ENCODE data around the gene TMEM270. TPM values are rescaled to one million over a fixed set of nuclear protein-coding genes. Genes with fewer than 3 reads are reported as not detected.
A peak's percentile ranks its signal among the peaks of the same experiment; 100 is the strongest.

TMEM270 gene
- total and polyA plus RNA-seq, 2 of the 8 experiments (the other 6 are each of a cell fraction or from before 2014, with no cell fraction given): 0.26 TPM; not detected in 1

GRCh38 chr7:73903321-73904218, 42.6 kb downstream of the TMEM270 start:
- no peak overlapping the region for H3K4me2 ChIP-seq (ENCODE audit: insufficient read depth in 1 of 2, low read depth in 2 of 2, low read length in 2 of 2)
- H2BK12ac ChIP-seq (ENCODE audit: low read depth, low read length): 0 out of 2 replicates have a peak overlapping the region, but pooled peaks have one; percentile 60
- H3K23me2 ChIP-seq (ENCODE audit: low read depth, low read length): peaks cover 2% of the 10 kb centered on the region; the same call in 1 of the 2 replicates
- H3K79me1 ChIP-seq (ENCODE audit: low read depth, low read length): no peaks in the 10 kb centered on the region
- H4K91ac ChIP-seq (replicated peaks; ENCODE audit: insufficient read length, low read length): no peak overlapping the region
- H3K18ac ChIP-seq (ENCODE audit: extremely low read depth, low read length): no peak overlapping the region
- no peak overlapping the region for H4K5ac ChIP-seq (ENCODE audit: insufficient read length, low read depth, low read length)
- no peak overlapping the region; the same call in 1 of the 2 replicates for H2BK5ac ChIP-seq (ENCODE audit: low read depth, low read length)
- no peak overlapping the region for H3K9ac ChIP-seq (replicated peaks in 1 of 4; ENCODE audit: extremely low read depth in 1 of 4, low read depth in 3 of 4, low read length in 3 of 4)
- H3K79me2 ChIP-seq (ENCODE audit: control insufficient read depth in 1 of 2, insufficient read depth in 2 of 2, low read length in 2 of 2): no peaks in the 10 kb centered on the region
- no peak overlapping the region for H4K8ac ChIP-seq (ENCODE audit: extremely low read depth, insufficient read depth, low read length)
- ChIA-PET CTCF (ENCODE audit: partially characterized antibody) (interaction anchor here (0.7 to 1.6 kb wide), 2 partner anchors 13 to 69 kb away, joined by 3 to 6 read pairs; no protein-coding TSS in a partner anchor), POLR2A (ENCODE audit: partially characterized antibody) (interaction anchor here (2.1 kb wide), 1 partner anchor 23 kb away, joined by 8 read pairs; no protein-coding TSS in a partner anchor)
- H2AFZ ChIP-seq (ENCODE audit: low read length): no peak overlapping the region
- no peak overlapping the region for H3K14ac ChIP-seq (ENCODE audit: insufficient read length)
- no peaks in the 10 kb centered on the region for H3K9me3 ChIP-seq (ENCODE audit: insufficient read depth in 2 of 2, low read depth in 1 of 2, low read length in 1 of 2)
- no peak overlapping the region for H2BK120ac ChIP-seq (replicated peaks; ENCODE audit: low read depth, low read length)
- 0 out of 2 replicates have a peak overlapping the region, but pooled peaks have one; percentile 24 for H2AK5ac ChIP-seq (ENCODE audit: low read depth, low read length)
- peaks cover 4 to 21% (median 7%) of the 10 kb centered on the region in 4 experiments for H3K4me1 ChIP-seq (replicated peaks in 1 of 4; ENCODE audit: control insufficient read depth in 3 of 4, insufficient read depth in 4 of 4, low read length in 3 of 4)
- FAIRE-seq: no peak
- TF ChIP-seq CHD2 (IDR thresholded peaks at IDR 0.05; ENCODE audit: low read length) (no peak), SIN3A (conservative IDR thresholded peaks at IDR 0.05 in 1 of 2, IDR thresholded peaks at IDR 0.05 in 1 of 2; ENCODE audit: low read depth in 1 of 2, low read length in 2 of 2) (no peak), EP300 (IDR thresholded peaks at IDR 0.05; ENCODE audit: borderline replicate concordance in 1 of 2, low read depth in 2 of 2, low read length in 2 of 2) (no peak), BACH1 (IDR thresholded peaks at IDR 0.05; ENCODE audit: low read length) (no peak), CBX8 (IDR thresholded peaks at IDR 0.05; ENCODE audit: borderline replicate concordance, low read depth, low read length) (no peak), KDM1A (IDR thresholded peaks at IDR 0.05; ENCODE audit: borderline replicate concordance, low read length) (peak; percentile 36; the same call in 1 of the 2 replicates)
- TF ChIP-seq, protein P1, sequence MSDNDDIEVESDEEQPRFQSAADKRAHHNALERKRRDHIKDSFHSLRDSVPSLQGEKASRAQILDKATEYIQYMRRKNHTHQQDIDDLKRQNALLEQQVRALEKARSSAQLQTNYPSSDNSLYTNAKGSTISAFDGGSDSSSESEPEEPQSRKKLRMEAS (IDR thresholded peaks at IDR 0.05): no peak
- H2BK20ac ChIP-seq (ENCODE audit: low read length): no peak overlapping the region
- no peak overlapping the region for H2BK15ac ChIP-seq (ENCODE audit: low read length)
- no peak for DNase-seq (ENCODE audit: low read depth in 1 of 2, low spot score in 2 of 2)
- H3K27ac ChIP-seq (ENCODE audit: low read depth, low read length): no peak overlapping the region
- WGBS, 2 experiments (ENCODE audit: extremely low coverage in 1 of 2, insufficient coverage in 1 of 2, insufficient read length in 1 of 2, insufficient replicate concordance in 2 of 2, low coverage in 1 of 2, low lambda C conversion rate in 2 of 2, missing lambda C conversion rate in 1 of 2): 84% methylated on average over 15 of the region's 15 CpGs; no CpG with 5 or more reads in 1 of the 2 experiments
- no peak overlapping the region for H3K23ac ChIP-seq (ENCODE audit: insufficient read length)
- no peak overlapping the region for H3K4me3 ChIP-seq (ENCODE audit: extremely low read depth in 1 of 4, insufficient read depth in 2 of 4, low read depth in 3 of 4, low read length in 4 of 4)
- H4K20me1 ChIP-seq (replicated peaks in 1 of 2; ENCODE audit: control insufficient read depth in 1 of 2, insufficient read depth in 2 of 2, low read length in 2 of 2): no peaks in the 10 kb centered on the region
- no peaks in the 10 kb centered on the region for H3K36me3 ChIP-seq (ENCODE audit: control insufficient read depth in 2 of 4, insufficient read depth in 4 of 4, low read length in 3 of 4)
- H3K4ac ChIP-seq (replicated peaks; ENCODE audit: insufficient read length, low read depth, low read length): no peak overlapping the region
- H3K27me3 ChIP-seq (replicated peaks in 1 of 4; ENCODE audit: control insufficient read depth in 3 of 4, extremely low read depth in 1 of 4, insufficient read depth in 3 of 4, low read length in 3 of 4): no peaks in the 10 kb centered on the region
- H3K56ac ChIP-seq (replicated peaks; ENCODE audit: insufficient read length, low read depth, low read length): no peak overlapping the region
